ENCODE measurements around the gene COL6A2. TPM values are rescaled to one million over a fixed set of nuclear protein-coding genes. Genes with fewer than 3 reads are reported as not detected.

The COL6A2 gene
- total RNA-seq, 1 experiment from 2014 or later, result 111 TPM

GRCh38 chr21:46117586-46118315 lies 19.8 kb downstream of the COL6A2 start:
- no peak for ATAC-seq
- ChIA-PET CTCF (interaction anchor here (0.8 to 2.2 kb wide), 4 partner anchors 26 to 147 kb away, joined by 3 to 6 read pairs (median 3); no protein-coding TSS in a partner anchor), POLR2A (no interaction called here)
- peaks cover 34% of the 10 kb centered on the region for H3K36me3 Mint-ChIP-seq
- H3K4me1 Mint-ChIP-seq, result no peaks in the 10 kb centered on the region
- no peak overlapping the region for H3K4me3 Mint-ChIP-seq
- no peaks in the 10 kb centered on the region for H3K27me3 Mint-ChIP-seq (ENCODE audit: low read depth)
- H3K9me3 Mint-ChIP-seq, result peaks cover 6% of the 10 kb centered on the region; the same call in 1 of the 2 replicates
- DNase-seq (ENCODE audit: low spot score), result peak; percentile 10
- no peak overlapping the region for H3K27ac Mint-ChIP-seq
- no peak for TF ChIP-seq NR1H2 (CRISPR knock-in tag; IDR thresholded peaks at IDR 0.05)
- no peak for TF ChIP-seq CREM (CRISPR knock-in tag; IDR thresholded peaks at IDR 0.05)
- TF ChIP-seq, protein P1, sequence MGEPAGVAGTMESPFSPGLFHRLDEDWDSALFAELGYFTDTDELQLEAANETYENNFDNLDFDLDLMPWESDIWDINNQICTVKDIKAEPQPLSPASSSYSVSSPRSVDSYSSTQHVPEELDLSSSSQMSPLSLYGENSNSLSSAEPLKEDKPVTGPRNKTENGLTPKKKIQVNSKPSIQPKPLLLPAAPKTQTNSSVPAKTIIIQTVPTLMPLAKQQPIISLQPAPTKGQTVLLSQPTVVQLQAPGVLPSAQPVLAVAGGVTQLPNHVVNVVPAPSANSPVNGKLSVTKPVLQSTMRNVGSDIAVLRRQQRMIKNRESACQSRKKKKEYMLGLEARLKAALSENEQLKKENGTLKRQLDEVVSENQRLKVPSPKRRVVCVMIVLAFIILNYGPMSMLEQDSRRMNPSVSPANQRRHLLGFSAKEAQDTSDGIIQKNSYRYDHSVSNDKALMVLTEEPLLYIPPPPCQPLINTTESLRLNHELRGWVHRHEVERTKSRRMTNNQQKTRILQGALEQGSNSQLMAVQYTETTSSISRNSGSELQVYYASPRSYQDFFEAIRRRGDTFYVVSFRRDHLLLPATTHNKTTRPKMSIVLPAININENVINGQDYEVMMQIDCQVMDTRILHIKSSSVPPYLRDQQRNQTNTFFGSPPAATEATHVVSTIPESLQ (CRISPR knock-in tag; IDR thresholded peaks at IDR 0.05), result no peak
- TF ChIP-seq, protein P2, sequence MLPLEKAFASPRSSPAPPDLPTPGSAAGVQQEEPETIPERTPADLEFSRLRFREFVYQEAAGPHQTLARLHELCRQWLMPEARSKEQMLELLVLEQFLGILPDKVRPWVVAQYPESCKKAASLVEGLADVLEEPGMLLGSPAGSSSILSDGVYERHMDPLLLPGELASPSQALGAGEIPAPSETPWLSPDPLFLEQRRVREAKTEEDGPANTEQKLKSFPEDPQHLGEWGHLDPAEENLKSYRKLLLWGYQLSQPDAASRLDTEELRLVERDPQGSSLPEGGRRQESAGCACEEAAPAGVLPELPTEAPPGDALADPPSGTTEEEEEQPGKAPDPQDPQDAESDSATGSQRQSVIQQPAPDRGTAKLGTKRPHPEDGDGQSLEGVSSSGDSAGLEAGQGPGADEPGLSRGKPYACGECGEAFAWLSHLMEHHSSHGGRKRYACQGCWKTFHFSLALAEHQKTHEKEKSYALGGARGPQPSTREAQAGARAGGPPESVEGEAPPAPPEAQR (CRISPR knock-in tag; IDR thresholded peaks at IDR 0.05), result no peak
- TF ChIP-seq FOXK1 (CRISPR knock-in tag; IDR thresholded peaks at IDR 0.05), result no peak
- TF ChIP-seq, protein P3, sequence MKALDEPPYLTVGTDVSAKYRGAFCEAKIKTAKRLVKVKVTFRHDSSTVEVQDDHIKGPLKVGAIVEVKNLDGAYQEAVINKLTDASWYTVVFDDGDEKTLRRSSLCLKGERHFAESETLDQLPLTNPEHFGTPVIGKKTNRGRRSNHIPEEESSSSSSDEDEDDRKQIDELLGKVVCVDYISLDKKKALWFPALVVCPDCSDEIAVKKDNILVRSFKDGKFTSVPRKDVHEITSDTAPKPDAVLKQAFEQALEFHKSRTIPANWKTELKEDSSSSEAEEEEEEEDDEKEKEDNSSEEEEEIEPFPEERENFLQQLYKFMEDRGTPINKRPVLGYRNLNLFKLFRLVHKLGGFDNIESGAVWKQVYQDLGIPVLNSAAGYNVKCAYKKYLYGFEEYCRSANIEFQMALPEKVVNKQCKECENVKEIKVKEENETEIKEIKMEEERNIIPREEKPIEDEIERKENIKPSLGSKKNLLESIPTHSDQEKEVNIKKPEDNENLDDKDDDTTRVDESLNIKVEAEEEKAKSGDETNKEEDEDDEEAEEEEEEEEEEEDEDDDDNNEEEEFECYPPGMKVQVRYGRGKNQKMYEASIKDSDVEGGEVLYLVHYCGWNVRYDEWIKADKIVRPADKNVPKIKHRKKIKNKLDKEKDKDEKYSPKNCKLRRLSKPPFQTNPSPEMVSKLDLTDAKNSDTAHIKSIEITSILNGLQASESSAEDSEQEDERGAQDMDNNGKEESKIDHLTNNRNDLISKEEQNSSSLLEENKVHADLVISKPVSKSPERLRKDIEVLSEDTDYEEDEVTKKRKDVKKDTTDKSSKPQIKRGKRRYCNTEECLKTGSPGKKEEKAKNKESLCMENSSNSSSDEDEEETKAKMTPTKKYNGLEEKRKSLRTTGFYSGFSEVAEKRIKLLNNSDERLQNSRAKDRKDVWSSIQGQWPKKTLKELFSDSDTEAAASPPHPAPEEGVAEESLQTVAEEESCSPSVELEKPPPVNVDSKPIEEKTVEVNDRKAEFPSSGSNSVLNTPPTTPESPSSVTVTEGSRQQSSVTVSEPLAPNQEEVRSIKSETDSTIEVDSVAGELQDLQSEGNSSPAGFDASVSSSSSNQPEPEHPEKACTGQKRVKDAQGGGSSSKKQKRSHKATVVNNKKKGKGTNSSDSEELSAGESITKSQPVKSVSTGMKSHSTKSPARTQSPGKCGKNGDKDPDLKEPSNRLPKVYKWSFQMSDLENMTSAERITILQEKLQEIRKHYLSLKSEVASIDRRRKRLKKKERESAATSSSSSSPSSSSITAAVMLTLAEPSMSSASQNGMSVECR (CRISPR knock-in tag; IDR thresholded peaks at IDR 0.05; ENCODE audit: borderline replicate concordance), result no peak
- no peak for TF ChIP-seq AFF4 (CRISPR knock-in tag; IDR thresholded peaks at IDR 0.05; ENCODE audit: borderline replicate concordance)
- TF ChIP-seq USF2 (CRISPR knock-in tag; IDR thresholded peaks at IDR 0.05), result no peak
